Measurements from ENCODE around the gene OR11G2. TPM values are rescaled to one million over a fixed set of nuclear protein-coding genes. Genes with fewer than 3 reads are reported as not detected.

Gene OR11G2
- total RNA-seq, result not detected in 2 replicates

GRCh38 chr14:20190596-20190995 lies at the start of gene OR11G2:
Gene OR11G2 (plus strand): TSS chr14:20190896. CDS start chr14:20197438, 6,542 bp downstream.

GRCh38 chr14:20223410-20223809 lies 32.7 kb downstream of the OR11G2 start, which contains the start of gene OR11H6:
Gene OR11H6 (plus strand): TSS chr14:20223710. CDS start chr14:20223710, 0 bp downstream.

DNA sequence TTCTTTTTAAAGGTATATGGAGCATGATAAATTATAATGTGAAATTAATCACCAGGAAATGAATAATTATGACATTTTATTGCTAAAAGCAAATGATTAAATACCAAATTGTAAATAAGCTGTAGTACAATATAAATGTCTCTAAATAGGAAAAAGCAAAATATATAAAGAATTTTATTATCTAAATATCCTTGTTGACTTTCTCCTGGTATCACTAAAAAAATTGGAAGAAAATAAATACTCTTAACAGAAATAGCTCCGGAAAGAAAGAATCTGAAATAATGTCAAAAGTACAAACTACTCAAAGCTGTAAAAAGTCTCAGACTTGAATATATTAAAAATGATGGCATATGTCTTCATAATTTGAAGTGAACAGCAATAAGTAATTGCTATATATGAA lies 38.0 kb downstream of the OR11G2 start, which contains the start of gene OR11H7:
Gene OR11H7 (plus strand): TSS at position 301 of the 400 bp plus-strand sequence.

Other genes starting within 250 kb of the OR11G2 start
- not detected in 2 replicates for gene OR4K15, start 215.3 kb upstream of the OR11G2 start, total RNA-seq
- gene OR4Q2, start 188.7 kb upstream of the OR11G2 start, total RNA-seq, result not detected in 2 replicates
- gene OR4K14, start 171.6 kb upstream of the OR11G2 start, total RNA-seq, result not detected in 2 replicates
- gene OR4K13, start 154.9 kb upstream of the OR11G2 start, total RNA-seq, result not detected in 2 replicates
- gene OR4L1, start 130.9 kb upstream of the OR11G2 start, total RNA-seq, result not detected in 2 replicates
- gene OR4K17, start 80.2 kb upstream of the OR11G2 start, total RNA-seq, result not detected in 2 replicates
- gene OR4N5, start 52.1 kb upstream of the OR11G2 start, total RNA-seq, result not detected in 2 replicates
- not detected in 2 replicates for gene OR11H6, start 32.8 kb downstream of the OR11G2 start, total RNA-seq
- gene OR11H7, start 38.1 kb downstream of the OR11G2 start, total RNA-seq, result not detected in 2 replicates
- gene OR11H4, start 48.4 kb downstream of the OR11G2 start, total RNA-seq, result not detected in 2 replicates
- gene TTC5, start 115.1 kb downstream of the OR11G2 start, total RNA-seq, result 30.5 and 32.1 TPM in 2 replicates
- 25.1 and 27.9 TPM in 2 replicates for gene CCNB1IP1, start 142.4 kb downstream of the OR11G2 start, total RNA-seq
- gene PARP2, start 152.7 kb downstream of the OR11G2 start, total RNA-seq, result 7.9 and 9.2 TPM in 2 replicates
- gene TEP1, start 222.6 kb downstream of the OR11G2 start, total RNA-seq, result 14.9 and 18.5 TPM in 2 replicates
- 0.06 and 0.13 TPM in 2 replicates for gene KLHL33, start 245.3 kb downstream of the OR11G2 start, total RNA-seq